Panc1 (cell line): ENCODE measurements around the gene ADARB2.

Source experiments
- CTCF ChIP-seq: fragments of 450-650 bp; IDR thresholded peaks from 2 replicates; pipeline ENCODE4 v1.5.1; 2017; ENCODE audit warnings: mild to moderate bottlenecking
- POLR2AphosphoS5 ChIP-seq: IDR thresholded peaks from 2 replicates; pipeline ENCODE4 v1.6.1; 2012; ENCODE audit warnings: mild to moderate bottlenecking, low read depth, low read length, moderate library complexity
- REST ChIP-seq, 2 experiments: IDR thresholded peaks; 2 replicates each; pipeline ENCODE4 v1.6.1; 2011 to 2012; ENCODE audit warnings: low read depth in 2 of 2, control low read depth in 1 of 2, low read length in 1 of 2, mild to moderate bottlenecking in 1 of 2, moderate library complexity in 1 of 2; ENCODE audit not compliant: insufficient read depth in 1 of 2
- SIN3A ChIP-seq: IDR thresholded peaks from 2 replicates; pipeline ENCODE4 v1.6.1; 2012; ENCODE audit warnings: low read depth, mild to moderate bottlenecking, low read length, moderate library complexity, borderline replicate concordance; ENCODE audit not compliant: insufficient read depth
- TCF7L2 ChIP-seq: IDR thresholded peaks from 2 replicates; pipeline ENCODE4 v1.6.1; 2011; ENCODE audit warnings: mild to moderate bottlenecking, low read depth, low read length, inconsistent platforms

- TF ChIP-seq POLR2AphosphoS5, result no peak
- TF ChIP-seq CTCF, result no peak
- no peak for TF ChIP-seq REST (IDR thresholded peaks at IDR 0.05; ENCODE audit: insufficient read depth in 1 of 2, low read depth in 2 of 2, low read length in 1 of 2)
- no peak for TF ChIP-seq SIN3A
- TF ChIP-seq TCF7L2, result no peak
These were observed 148.1 kb downstream of the ADARB2 start for GRCh38 chr10:1589257-1589656.
